GM18507 (cell line): ENCODE data around the gene TTC22.
"Not testable (repeated sequence)": the region's sequence is repeated elsewhere in the genome, so short reads cannot be mapped to it uniquely, and the experiment has no call there.

ENCODE experiments used
- DNase-seq: peaks from one replicate; pipeline ENCODE4 v3.0.0; 2011; ENCODE audit warnings: low read depth; ENCODE audit not compliant: insufficient read length; ENCODE audit errors: extremely low spot score
- FAIRE-seq: peaks from 2 replicates; lab custom pipeline; 2011; peaks lifted over from hg19 to GRCh38; lab: Jason Lieb, UNC

Gene TTC22

GRCh38 chr1:54792686-54793282, 8.3 kb downstream of the TTC22 start:
- no peak for DNase-seq
- FAIRE-seq = no peak

DNA sequence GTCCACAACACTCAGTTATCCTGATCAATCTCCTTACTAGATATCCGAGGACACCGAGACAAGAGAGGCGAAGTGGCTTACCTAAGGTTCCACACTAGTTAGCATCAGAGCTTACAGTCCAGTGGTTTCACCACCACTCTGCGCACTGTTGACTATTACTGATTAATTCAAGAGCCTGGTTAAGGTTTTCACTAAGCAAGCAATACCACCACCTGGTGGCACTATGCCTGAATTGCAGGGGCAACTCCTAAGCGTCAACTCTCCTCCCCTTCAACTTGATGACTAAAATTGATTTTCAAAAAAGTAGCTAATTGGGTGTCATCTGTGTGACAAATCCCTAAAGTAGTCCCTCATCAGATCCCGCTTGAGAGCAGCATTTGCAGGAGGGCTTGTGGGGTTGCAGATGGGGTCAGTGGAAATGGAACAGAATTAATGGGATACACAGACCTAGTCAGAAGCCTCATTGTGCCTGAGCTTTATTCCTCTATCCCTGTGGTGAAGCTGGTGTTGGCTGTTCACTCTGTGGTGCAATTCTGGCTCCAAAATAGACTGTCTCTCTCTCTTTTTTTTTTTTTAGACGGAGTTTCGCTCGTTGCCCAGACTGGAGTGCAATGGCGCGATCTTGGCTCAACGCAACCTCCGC, 9.1 kb downstream of the TTC22 start:
- no peak for DNase-seq

DNA sequence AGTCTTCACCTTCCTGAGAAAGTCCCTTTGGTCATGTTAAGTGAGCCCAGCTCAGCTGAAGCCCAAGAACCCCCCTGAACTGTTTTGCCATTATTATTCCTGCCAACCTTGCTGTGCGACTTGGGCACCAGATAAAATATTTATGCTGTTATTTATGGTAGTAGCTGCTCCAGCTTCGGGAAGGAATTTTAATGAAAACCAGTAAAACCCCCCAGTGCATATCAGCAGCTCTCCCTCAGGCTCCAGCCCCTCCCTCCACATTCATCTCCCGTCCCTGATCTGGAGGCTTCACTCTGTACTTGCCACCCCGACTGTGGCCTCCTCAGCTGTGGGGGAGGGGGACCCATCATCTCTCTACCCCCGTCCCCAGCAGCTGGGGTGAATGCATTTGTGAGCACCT, 12.7 kb downstream of the TTC22 start:
- DNase-seq (no peak), FAIRE-seq (no peak)

More for the DNA sequence above, 9.1 kb downstream of the TTC22 start:
- peak; percentile 49 for FAIRE-seq

DNA sequence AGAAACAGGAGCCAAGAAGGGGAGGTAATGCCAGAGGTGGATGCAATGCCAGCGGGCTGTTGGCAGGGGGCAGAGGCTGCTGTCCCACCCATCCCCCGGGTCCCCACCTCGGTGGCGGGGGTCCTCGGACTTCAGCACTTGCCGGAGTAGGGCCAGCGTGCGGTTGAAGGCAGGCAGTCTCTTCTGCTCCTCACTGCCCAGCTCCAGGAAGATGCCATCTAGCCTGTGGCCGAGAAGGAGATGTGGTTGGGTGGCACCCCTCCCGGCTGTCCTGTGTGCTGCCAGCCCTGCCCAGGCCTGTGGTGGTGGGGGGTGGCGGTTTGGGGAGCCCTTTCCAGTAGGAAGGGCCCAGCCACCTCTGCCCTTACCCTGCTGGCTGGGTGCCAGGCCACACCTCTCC, 13.5 kb downstream of the TTC22 start:
- FAIRE-seq (no peak), DNase-seq (no peak)

DNA sequence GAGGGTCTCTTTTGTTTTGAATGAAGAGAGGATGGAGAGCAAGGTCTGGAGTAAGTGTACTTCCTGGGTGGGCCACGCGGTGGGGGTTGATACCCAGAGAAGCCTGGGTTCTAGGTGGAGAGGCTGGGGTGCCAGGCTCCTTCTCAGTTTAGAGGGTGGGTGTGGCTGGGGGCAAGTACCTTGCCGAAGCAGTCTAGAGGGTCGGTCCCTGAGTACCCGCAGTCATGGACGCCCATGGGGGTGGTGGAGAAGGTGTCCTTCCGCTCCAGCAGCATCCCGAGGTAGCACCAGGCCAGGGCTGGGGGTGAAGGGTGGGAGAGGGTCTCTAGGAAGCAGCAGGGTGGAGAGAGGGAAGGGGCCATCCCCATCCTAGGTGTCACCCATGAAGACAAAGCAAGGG, 14.3 kb downstream of the TTC22 start:
- FAIRE-seq (no peak), DNase-seq (no peak)

DNA sequence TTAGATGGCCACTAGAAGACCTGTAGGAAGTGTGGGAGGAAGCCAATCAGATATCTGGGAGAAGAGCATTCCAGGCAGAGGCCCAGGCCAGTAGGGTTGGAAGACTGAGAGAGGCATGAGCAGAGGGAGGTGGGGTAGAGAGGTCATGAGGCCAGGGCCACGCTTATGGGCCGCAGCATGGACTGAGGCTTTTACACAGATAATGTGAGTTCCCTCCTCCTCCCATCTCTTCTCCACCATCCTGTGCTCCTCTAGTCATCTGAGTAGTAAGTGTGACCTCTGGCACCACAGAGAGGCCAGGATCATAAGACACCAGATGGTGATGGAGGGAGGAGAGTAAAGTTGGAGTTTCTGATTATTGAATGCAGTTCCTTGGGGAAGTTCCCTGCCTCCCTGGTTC, 17.1 kb downstream of the TTC22 start:
- DNase-seq (no peak), FAIRE-seq (no peak)

- no peak for FAIRE-seq
- DNase-seq = no peak
Observed at GRCh38 chr1:54782588-54782987, 18.5 kb downstream of the TTC22 start.

- no peak for DNase-seq
- no peak for FAIRE-seq
Observed at GRCh38 chr1:54782156-54782555, 19.0 kb downstream of the TTC22 start.

GRCh38 chr1:54781023-54781723, 19.9 kb downstream of the TTC22 start:
- no peak for FAIRE-seq
- no peak for DNase-seq

GRCh38 chr1:54777431-54777830, 23.7 kb downstream of the TTC22 start:
- no peak for FAIRE-seq

GRCh38 chr1:54777011-54777410, 24.1 kb downstream of the TTC22 start:
- FAIRE-seq (no peak), DNase-seq (no peak)

More at GRCh38 chr1:54777431-54777830, 23.7 kb downstream of the TTC22 start:
- DNase-seq = no peak

- DNase-seq, FAIRE-seq: not testable (repeated sequence)
Observed at GRCh38 chr1:54775828-54776721, 25.0 kb downstream of the TTC22 start.

DNA sequence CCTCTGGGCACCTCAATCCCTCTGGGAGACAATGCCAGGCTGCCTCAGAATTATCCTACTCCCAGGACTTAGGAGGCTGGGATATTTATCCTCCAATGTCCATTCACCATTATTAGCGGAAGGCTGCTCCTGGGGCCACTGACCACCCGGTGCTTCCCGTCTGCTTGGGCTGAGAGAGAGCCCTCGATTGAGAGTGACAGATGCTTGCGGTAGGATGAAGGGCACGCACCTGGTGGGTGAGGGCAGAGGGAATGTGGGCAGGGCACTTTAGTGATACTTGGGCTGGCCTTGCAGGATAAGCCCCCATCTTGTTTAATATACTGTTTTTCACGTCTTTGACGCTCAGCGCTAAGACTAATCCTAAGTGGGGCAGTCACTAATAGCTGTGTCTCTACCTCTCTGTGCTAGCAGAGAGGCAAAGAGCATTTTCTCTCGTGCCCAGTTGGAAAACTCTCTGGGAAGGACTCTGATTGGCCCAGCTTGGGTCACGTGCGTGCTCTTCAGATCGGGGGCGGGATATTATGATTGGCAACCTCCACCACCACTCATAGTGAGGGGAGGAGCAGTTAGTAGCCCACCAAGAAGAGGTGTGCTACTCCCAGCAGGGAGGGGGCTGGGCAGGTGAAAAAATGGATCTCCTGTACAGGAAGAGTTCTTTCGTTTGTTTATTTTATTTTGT, 26.2 kb downstream of the TTC22 start:
- no peak for DNase-seq
- FAIRE-seq = no peak

- DNase-seq (no peak), FAIRE-seq (no peak)
Observed at GRCh38 chr1:54772951-54773350, 28.2 kb downstream of the TTC22 start.

DNA sequence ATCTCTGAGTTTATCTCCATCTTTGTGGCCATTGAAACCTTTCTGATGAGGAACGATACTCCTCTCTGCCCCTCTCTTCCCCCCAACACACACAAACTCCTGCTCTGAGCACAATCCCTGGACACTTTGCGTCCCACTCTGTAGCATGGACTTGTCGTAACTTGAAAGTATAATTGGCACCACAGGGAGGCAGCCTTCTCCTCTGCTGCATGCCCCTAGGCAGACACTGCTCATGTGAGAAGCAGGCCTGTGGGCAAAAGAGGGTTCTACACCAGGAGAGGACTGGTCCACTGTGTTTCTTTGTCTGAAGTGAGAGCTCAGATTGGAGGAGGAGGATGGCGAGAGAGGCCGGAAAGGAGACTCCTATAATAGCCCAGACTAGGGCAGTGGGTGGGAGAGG, 33.0 kb downstream of the TTC22 start:
- no peak for DNase-seq

DNA sequence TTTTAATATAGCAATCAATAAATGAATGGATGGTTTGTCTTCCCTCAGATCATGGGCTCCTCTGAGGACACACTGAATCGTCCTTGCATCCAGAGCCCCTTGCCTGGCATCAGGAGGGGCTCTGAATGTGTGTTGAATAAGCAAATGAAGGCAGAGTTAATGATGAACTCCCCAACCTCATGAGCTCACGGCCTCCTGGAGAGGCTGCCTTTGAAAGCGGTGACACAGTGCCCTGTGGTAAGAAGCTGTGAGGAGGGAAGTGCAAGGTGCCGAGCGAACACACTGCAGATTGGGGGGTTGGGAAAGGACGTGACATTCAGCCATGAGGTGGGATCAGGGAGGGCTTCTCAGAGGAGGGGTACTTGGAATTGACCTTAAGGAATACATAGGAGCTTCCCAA, 33.6 kb downstream of the TTC22 start:
- FAIRE-seq (no peak), DNase-seq (no peak)

More for the DNA sequence above, 33.0 kb downstream of the TTC22 start:
- FAIRE-seq = no peak

DNA sequence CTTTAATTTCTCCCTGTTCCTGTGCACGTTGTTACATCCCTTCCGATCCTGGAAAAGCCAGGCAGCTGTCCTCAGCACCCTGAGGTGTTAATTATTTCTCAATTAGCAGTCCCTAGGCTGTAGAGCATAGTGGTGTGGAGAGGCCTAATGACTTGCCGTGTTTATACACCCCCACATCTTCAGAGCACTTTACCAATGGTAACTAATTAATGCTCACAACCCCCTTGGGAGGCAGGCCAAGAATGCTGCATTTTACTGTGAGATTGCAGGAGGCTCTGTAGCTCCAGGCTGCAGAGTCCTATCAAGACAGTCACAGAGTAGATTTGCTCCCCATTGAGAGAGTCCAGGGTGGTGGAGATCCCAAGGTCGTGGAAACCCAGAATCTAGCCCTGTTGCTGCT, 34.4 kb downstream of the TTC22 start:
- DNase-seq (no peak), FAIRE-seq (no peak)

DNA sequence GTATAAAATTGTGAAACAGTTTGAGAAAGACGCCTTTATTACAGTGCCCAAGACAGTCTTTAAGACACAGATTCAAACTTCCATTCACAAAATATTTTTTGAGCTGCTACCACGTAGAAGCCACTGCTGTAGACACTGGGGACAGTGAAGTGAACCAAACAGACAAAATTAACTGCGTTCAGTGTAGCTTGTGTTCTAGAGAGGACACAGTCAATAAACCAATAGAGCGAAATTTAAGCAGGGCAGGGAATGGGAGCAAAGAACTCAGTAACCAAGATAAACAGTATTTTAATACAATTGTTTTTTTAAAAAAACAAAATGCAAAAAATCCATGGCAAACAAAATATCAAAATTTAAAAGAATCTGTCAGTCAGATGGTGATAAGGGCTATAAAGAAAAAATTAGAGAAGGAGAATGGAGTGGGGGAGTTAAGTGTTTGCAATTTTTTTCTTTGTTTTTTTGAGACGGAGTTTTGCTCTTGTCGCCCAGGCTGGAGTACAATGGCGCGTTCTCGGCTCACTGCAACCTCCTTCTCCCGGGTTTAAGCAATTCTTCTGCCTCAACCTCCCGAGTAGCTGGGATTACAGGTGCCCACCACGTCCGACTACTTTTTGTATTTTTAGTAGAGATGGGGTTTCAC, 36.1 kb downstream of the TTC22 start:
- FAIRE-seq (no peak), DNase-seq (no peak)
